K562 (cell line): Measurements from ENCODE around the gene ZNF512B. TPM values are rescaled to one million over a fixed set of nuclear protein-coding genes. Genes with fewer than 3 reads are reported as not detected.

ENCODE experiments used
- ATAC-seq: fragments of 200-7000 bp; cut with Tn5 transposase; 3 replicates; pipeline ENCODE4 v1.9.1; 2020; ENCODE audit warnings: moderate library complexity
- BruUV-seq: library from RNA; stranded (reverse); fragments of 400-500 nt; replicated peaks from 2 replicates; lab custom pipeline; 2021; lab: Mats Ljungman, UMichigan
- CTCF ChIA-PET: fragments of 300-600 bp; formaldehyde crosslinking; extraction: SDS; loops from one replicate; lab custom pipeline; 2021; ENCODE audit warnings: low intra/inter-chr PET ratio; lab: Yijun Ruan, JAX
- POLR2A ChIA-PET: fragments of 300-600, 350-650 bp; sonication (Branson Sonifier 250); formaldehyde crosslinking; extraction: SDS; loops from one replicate; lab custom pipeline; 2021; ENCODE audit warnings: antibody characterized with exemption, inconsistent platforms; lab: Yijun Ruan, JAX
- DNase-seq, 4 experiments: peaks; one replicate each; pipeline versions ENCODE4 v3.0.0 to v3.0.0-alpha.2; 2011 to 2018; ENCODE audit warnings: low spot score in 3 of 4, mixed read lengths in 3 of 4; ENCODE audit errors: extremely low read depth in 1 of 4
- FAIRE-seq: peaks from 2 replicates; lab custom pipeline; 2011; peaks lifted over from hg19 to GRCh38; lab: Jason Lieb, UNC
- H2AFZ ChIP-seq: 2 replicates; pipeline ENCODE4 v1.6.0; 2011; ENCODE audit warnings: low read depth, low read length, control low read depth, inconsistent platforms
- H3K27ac ChIP-seq: fragments of 200-600 bp; 3 replicates; pipeline ENCODE4 v1.8.0; 2011; ENCODE audit warnings: low read depth, mild to moderate bottlenecking, control low read depth, inconsistent platforms, low read length, moderate library complexity, mixed read lengths; ENCODE audit errors: extremely low read depth
- H3K27me3 ChIP-seq, 2 experiments: fragments of 300-600 bp in 1 of 2; 2 replicates in 1 of 2; 3 replicates in 1 of 2; pipeline versions ENCODE4 v1.6.0 to v1.8.0; 2011; ENCODE audit warnings: inconsistent platforms in 2 of 2, low read length in 2 of 2, mild to moderate bottlenecking in 1 of 2, mixed read lengths in 1 of 2, moderate library complexity in 1 of 2; ENCODE audit not compliant: control insufficient read depth in 2 of 2, insufficient read depth in 2 of 2
- H3K36me3 ChIP-seq: fragments of 300-600 bp; 3 replicates; pipeline ENCODE4 v1.8.0; 2011; ENCODE audit warnings: mild to moderate bottlenecking, low read length, inconsistent platforms; ENCODE audit not compliant: control insufficient read depth, insufficient read depth
- H3K4me1 ChIP-seq, 2 experiments: fragments of 200-600 bp in 1 of 2; replicated peaks in 1 of 2; 2 replicates in 1 of 2; 3 replicates in 1 of 2; pipeline versions ENCODE4 v1.5.1 to v1.8.0; 2011; ENCODE audit warnings: inconsistent platforms in 2 of 2, low read length in 2 of 2, mild to moderate bottlenecking in 1 of 2, mixed read lengths in 1 of 2, moderate library complexity in 1 of 2; ENCODE audit not compliant: control insufficient read depth in 2 of 2, insufficient read depth in 2 of 2
- H3K4me2 ChIP-seq: 2 replicates; pipeline ENCODE4 v1.6.1; 2011; ENCODE audit warnings: low read length, control low read depth, inconsistent platforms, mixed read lengths; ENCODE audit not compliant: insufficient read depth
- H3K4me3 ChIP-seq: fragments of 200-600 bp; sonication (generic), shearing (Covaris generic); 2 replicates; pipeline ENCODE4 v1.5.1; 2016; ENCODE audit warnings: control low read depth, inconsistent platforms
- H3K79me2 ChIP-seq: fragments of 200-600 bp; 3 replicates; pipeline ENCODE4 v1.8.0; 2011; ENCODE audit warnings: low read length, inconsistent platforms; ENCODE audit not compliant: control insufficient read depth, insufficient read depth
- H3K9ac ChIP-seq, 2 experiments: 2 replicates each; pipeline versions ENCODE4 v1.6.0 to v1.6.1; 2011; ENCODE audit warnings: low read depth in 2 of 2, low read length in 2 of 2, control low read depth in 1 of 2, inconsistent platforms in 1 of 2, mild to moderate bottlenecking in 1 of 2, mixed read lengths in 1 of 2; ENCODE audit not compliant: insufficient read depth in 1 of 2
- H3K9me1 ChIP-seq: one replicate; pipeline ENCODE4 v1.6.0; 2011; ENCODE audit warnings: inconsistent platforms, mild to moderate bottlenecking, low read length, moderate library complexity; ENCODE audit not compliant: control insufficient read depth, insufficient read depth
- H3K9me3 ChIP-seq: replicated peaks from 2 replicates; pipeline ENCODE4 v1.5.1; 2011; ENCODE audit warnings: low read depth, low read length, inconsistent platforms; ENCODE audit not compliant: control insufficient read depth, insufficient read depth
- H4K20me1 ChIP-seq: replicated peaks from 2 replicates; pipeline ENCODE4 v1.6.1; 2011; ENCODE audit warnings: low read length, inconsistent platforms, mixed read lengths; ENCODE audit not compliant: control insufficient read depth, insufficient read depth
- ASH1L ChIP-seq: fragments of 450-650 bp; IDR thresholded peaks from 2 replicates; pipeline ENCODE4 v1.6.1; 2018; ENCODE audit warnings: borderline replicate concordance, mild to moderate bottlenecking, low read depth; ENCODE audit not compliant: partially characterized antibody
- FOXA3 ChIP-seq, 2 experiments: fragments of 450-650 bp in 1 of 2; sonication (generic) in 1 of 2; formaldehyde crosslinking; IDR thresholded peaks in 1 of 2; conservative IDR thresholded peaks in 1 of 2; 2 replicates each; pipeline versions ENCODE4 v1.4.0 to v1.8.0; 2020 to 2022; ENCODE audit warnings: mild to moderate bottlenecking in 2 of 2, missing genetic modification reagents in 1 of 2
- POLR2G ChIP-seq: fragments of 200-400 bp; formaldehyde crosslinking; IDR thresholded peaks from 2 replicates; pipeline ENCODE4 v1.6.1; 2017; ENCODE audit warnings: low read depth, mild to moderate bottlenecking, antibody characterized with exemption, low read length, moderate library complexity
- RBFOX2 ChIP-seq: fragments of 200-400 bp; formaldehyde crosslinking; IDR thresholded peaks from 2 replicates; pipeline ENCODE4 v1.6.1; 2017; ENCODE audit warnings: low read depth, mild to moderate bottlenecking, low read length, moderate library complexity
- XRCC5 ChIP-seq: fragments of 200-400 bp; formaldehyde crosslinking; IDR thresholded peaks from 2 replicates; pipeline ENCODE4 v1.6.1; 2017; ENCODE audit warnings: low read depth, mild to moderate bottlenecking, low read length
- ZNF324 ChIP-seq: fragments of 250-450 bp; sonication (Bioruptor Pico); IDR thresholded peaks from 2 replicates; pipeline ENCODE4 v1.4.0; 2020; ENCODE audit warnings: mild to moderate bottlenecking
- WGBS: fragments of 100-300 bp; shearing (Covaris generic); methylation state at CpG from one replicate; pipeline ENCODE4 v1.1.6; 2016; ENCODE audit warnings: low coverage, mixed read lengths; ENCODE audit not compliant: insufficient coverage; ENCODE audit errors: missing lambda C conversion rate; 5-methylcytosine and 5-hydroxymethylcytosine counted together
- in situ Hi-C: fragments of 300-500 bp; cut with MboI; formaldehyde crosslinking; loops from 4 replicates; pipeline ENCODE4 v1.15.0; 2018; ENCODE audit warnings: inconsistent platforms, mixed read lengths
- intact Hi-C: fragments of 100-400 bp; cut with micrococcal nuclease; formaldehyde crosslinking; loops from 2 replicates; pipeline ENCODE4 v1.14.2; 2022
- polyA plus RNA-seq, 8 experiments: library from polyadenylated mRNA; depleted of rRNA in 4 of 8; stranded (reverse) in 5 of 8; unstranded in 3 of 8; fragments of >200 nt; fragmentation: Nextera tagmentation in 2 of 8; fragmentation: Illumina TruSeq in 1 of 8; extraction: Ambion mirVana in 2 of 8; extraction: Trizol in 1 of 8; gene quantifications; 2 replicates each; pipeline versions ENCODE4 v1.2.1 to v1.2.3, GENCODE V29; 2011 to 2014; ENCODE audit warnings: inconsistent platforms in 1 of 8, missing spikeins in 1 of 8
- total RNA-seq, 7 experiments: library from RNA; depleted of rRNA in 6 of 7; stranded (reverse); fragments of >200 nt in 6 of 7; fragmentation: Illumina TruSeq in 2 of 7; extraction: Trizol in 2 of 7; gene quantifications; 2 replicates each; pipeline versions ENCODE4 v1.2.1 to v1.2.3, GENCODE V29; 2011 to 2021; ENCODE audit warnings: low replicate concordance in 1 of 7

The ZNF512B gene
- total and polyA plus RNA-seq, 9 of the 15 experiments (the other 6 are each of a cell fraction or from before 2014, with no cell fraction given) = 0.01 to 27.8 (median 8.2) TPM

- Histone ChIP-seq H4K20me1 (no peaks in the 10 kb centered on the region), H3K27ac (peak overlapping the region; percentile 83; the same call in 1 of the 3 replicates), H2AFZ (no peak overlapping the region), H3K79me2 (peaks cover 21% of the 10 kb centered on the region), H3K9ac (peak overlapping the region; percentile 83 to 99), H3K4me1 (peaks cover 10 to 46% of the 10 kb centered on the region in 2 experiments), H3K4me3 (peak overlapping the region; percentile 63; the same call in 1 of the 2 replicates), H3K36me3 (peaks cover 40% of the 10 kb centered on the region; the same call in 1 of the 3 replicates), H3K9me1 (no peaks in the 10 kb centered on the region), H3K4me2 (peak overlapping the region; percentile 69), H3K27me3 (no peaks in the 10 kb centered on the region), H3K9me3 (no peaks in the 10 kb centered on the region)
- 81% methylated on average over 14 of the region's 14 CpGs for WGBS
- no peak for TF ChIP-seq ZNF324 (CRISPR knock-in tag)
- no peak for TF ChIP-seq FOXA3 (CRISPR knock-in tag; conservative IDR thresholded peaks at IDR 0.05 in 1 of 2, IDR thresholded peaks at IDR 0.05 in 1 of 2)
- peak; percentile 26; the same call in 1 of the 2 replicates for TF ChIP-seq POLR2G
- TF ChIP-seq XRCC5 = 0 out of 2 replicates have a peak, but pooled peaks have one; percentile 32
- no peak for TF ChIP-seq ASH1L
- TF ChIP-seq RBFOX2 = 0 out of 2 replicates have a peak, but pooled peaks have one; percentile 48
- ChIA-PET POLR2A (interaction anchor here (0.6 to 1.7 kb wide), 5 partner anchors 9 to 13 kb away, joined by 3 to 9 read pairs (median 4); partner anchors contain the start of genes PRPF6 and UCKL1), CTCF (no interaction called here)
- BruUV-seq = TSS peak; percentile 59
- ATAC-seq (peak; percentile 13; the same call in 1 of the 3 replicates), FAIRE-seq (no peak), DNase-seq (no peak)
- intact Hi-C loops = no loop called here
- in situ Hi-C loops = no loop called here
Measured at GRCh38 chr20:63968136-63968927, 1.4 kb downstream of the ZNF512B start.
